Effector memory CD4-positive, alpha-beta T cell (primary cell): ENCODE measurements around the gene GPD2.
"Not testable (repeated sequence)": the region's sequence is repeated elsewhere in the genome, so short reads cannot be mapped to it uniquely, and the experiment has no call there.

Experiments used
- DNase-seq, 3 donors: peaks; one replicate each; pipeline ENCODE4 v3.0.0-alpha.2; 2020
- H3K27ac ChIP-seq: 2 replicates; pipeline ENCODE4 v1.7.0; 2013; ENCODE audit warnings: mild to moderate bottlenecking, low read length, moderate library complexity; ENCODE audit not compliant: insufficient read depth, poor library complexity, severe bottlenecking
- H3K27me3 ChIP-seq: replicated peaks from 2 replicates; pipeline ENCODE4 v1.7.0; 2013; ENCODE audit warnings: mild to moderate bottlenecking, low read length; ENCODE audit not compliant: insufficient read depth, control insufficient read depth, poor library complexity, severe bottlenecking
- H3K36me3 ChIP-seq: 2 replicates; pipeline ENCODE4 v1.7.0; 2013; ENCODE audit warnings: mild to moderate bottlenecking, low read length, moderate library complexity; ENCODE audit not compliant: control insufficient read depth, insufficient read depth
- H3K4me1 ChIP-seq: 2 replicates; pipeline ENCODE4 v1.7.0; 2013; ENCODE audit warnings: low read length, mild to moderate bottlenecking; ENCODE audit not compliant: control insufficient read depth, insufficient read depth, poor library complexity, severe bottlenecking
- H3K4me3 ChIP-seq: 2 replicates; pipeline ENCODE4 v1.7.0; 2013; ENCODE audit warnings: low read length, low read depth, mild to moderate bottlenecking; ENCODE audit not compliant: insufficient read depth, poor library complexity, severe bottlenecking
- H3K9me3 ChIP-seq: 2 replicates; pipeline ENCODE4 v1.7.0; 2013; ENCODE audit warnings: mild to moderate bottlenecking, low read length, moderate library complexity; ENCODE audit not compliant: control insufficient read depth

The GPD2 gene

DNA sequence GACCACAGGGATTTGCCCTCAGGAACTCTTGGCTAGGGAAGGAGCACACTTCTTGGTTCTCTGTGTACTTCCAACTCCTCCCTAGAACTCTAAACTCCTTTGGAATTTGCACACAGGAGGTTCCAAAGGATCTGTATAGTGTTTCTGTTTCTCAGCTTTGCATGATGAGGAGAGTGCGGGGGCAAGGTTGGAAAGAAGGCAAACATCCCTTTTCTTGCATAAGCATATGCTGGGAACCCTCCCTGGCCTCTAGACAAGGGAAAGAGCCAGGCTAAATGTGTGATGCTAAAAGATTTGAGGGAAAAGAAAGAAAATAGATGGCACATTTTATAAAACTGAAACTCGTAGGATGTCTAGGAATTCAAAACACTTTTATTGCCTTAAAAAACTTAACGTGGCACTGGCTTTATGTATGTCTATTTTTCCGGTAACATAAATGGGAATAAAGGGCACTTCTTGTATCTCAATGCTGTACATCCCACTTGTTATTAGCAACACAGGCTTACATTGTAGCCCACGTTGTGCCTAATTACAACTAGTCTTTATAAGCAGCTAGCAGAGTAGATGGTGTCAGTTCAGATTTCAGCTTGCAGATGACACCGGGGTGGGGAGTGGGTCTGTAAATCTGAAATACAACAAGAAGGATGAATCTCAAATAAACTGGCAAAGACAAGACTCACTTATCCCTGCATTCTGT, 165.8 kb downstream of the GPD2 start:
- no peaks in the 10 kb centered on the region for H3K4me1 ChIP-seq
- DNase-seq = no peak

DNA sequence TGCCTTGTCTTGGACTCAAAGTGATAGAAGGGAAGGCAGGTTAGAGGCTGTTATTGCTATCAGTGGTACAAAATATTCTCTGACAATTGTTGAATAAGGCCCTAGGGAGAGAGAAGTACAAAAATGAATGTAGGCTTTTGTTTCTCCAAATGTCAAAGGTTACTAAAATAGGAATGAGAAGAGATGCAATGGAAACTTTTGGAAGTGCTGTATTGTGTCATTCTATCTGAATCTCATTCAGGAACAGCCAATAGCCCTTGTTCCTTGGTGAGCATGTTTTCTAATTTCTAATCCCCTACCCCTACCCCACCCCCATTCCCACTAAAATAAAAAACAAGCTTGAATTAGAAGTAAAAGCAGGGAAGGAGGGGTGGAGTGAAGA, 166.4 kb downstream of the GPD2 start:
- Histone ChIP-seq H3K4me1 (no peaks in the 10 kb centered on the region), H3K27ac (no peak overlapping the region), H3K4me3 (no peak overlapping the region), H3K27me3 (no peaks in the 10 kb centered on the region), H3K9me3 (no peaks in the 10 kb centered on the region), H3K36me3 (no peaks in the 10 kb centered on the region)
- no peak for DNase-seq

More for the DNA sequence above, 165.8 kb downstream of the GPD2 start:
- Histone ChIP-seq H3K36me3 (no peaks in the 10 kb centered on the region), H3K27ac (no peak overlapping the region), H3K27me3 (no peaks in the 10 kb centered on the region), H3K9me3 (no peaks in the 10 kb centered on the region), H3K4me3 (no peak overlapping the region)

DNA sequence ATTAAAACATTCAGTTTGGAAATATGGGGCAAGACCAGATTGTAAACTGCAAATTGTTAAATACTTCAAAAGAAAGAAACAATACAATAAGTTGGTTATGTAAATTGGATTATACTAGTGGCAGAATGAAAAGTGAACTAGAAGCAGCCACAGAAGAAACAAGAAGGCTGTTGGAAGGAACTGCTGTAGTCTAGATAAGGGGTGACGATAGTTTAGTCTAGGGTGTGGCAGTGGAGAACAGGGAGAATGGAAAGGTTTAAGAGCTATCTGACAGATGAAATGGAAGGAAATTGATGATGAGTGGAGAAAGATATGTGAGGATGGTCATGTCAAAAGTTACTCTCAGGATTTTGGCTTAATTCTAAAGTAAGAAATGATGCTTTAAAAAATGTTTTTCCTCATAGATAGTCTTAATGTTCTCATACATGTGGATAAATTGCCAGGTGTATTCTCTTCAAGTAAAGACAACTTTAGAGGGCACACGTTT, 179.7 kb downstream of the GPD2 start:
- no peaks in the 10 kb centered on the region for H3K36me3 ChIP-seq
- no peak overlapping the region for H3K4me3 ChIP-seq
- H3K4me1 ChIP-seq = no peaks in the 10 kb centered on the region
- H3K27ac ChIP-seq = no peak overlapping the region
- no peaks in the 10 kb centered on the region for H3K9me3 ChIP-seq
- DNase-seq = no peak
- no peaks in the 10 kb centered on the region for H3K27me3 ChIP-seq

DNA sequence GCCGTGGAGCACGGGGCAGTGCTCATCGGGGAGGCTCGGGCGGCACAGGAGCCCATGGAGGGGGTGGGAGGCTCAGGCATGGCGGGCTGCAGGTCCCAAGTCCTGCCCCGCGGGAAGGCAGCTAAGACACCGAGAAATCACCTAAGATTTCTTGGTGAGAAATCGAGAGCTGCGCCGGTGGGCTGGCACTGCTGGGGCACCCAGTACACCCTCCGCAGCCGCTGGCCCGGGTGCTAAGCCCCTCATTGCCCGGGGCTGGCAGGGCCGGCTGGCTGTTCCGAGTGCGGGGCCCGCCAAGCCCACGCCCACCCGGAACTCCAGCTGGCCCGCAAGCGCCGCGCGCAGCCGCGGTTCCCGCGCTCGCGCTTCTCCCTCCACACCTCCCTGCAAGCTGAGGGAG, 181.9 kb downstream of the GPD2 start:
- not testable (repeated sequence) for H3K4me1 ChIP-seq, DNase-seq, H3K27me3 ChIP-seq, H3K4me3 ChIP-seq, H3K36me3 ChIP-seq, H3K9me3 ChIP-seq, H3K27ac ChIP-seq

DNA sequence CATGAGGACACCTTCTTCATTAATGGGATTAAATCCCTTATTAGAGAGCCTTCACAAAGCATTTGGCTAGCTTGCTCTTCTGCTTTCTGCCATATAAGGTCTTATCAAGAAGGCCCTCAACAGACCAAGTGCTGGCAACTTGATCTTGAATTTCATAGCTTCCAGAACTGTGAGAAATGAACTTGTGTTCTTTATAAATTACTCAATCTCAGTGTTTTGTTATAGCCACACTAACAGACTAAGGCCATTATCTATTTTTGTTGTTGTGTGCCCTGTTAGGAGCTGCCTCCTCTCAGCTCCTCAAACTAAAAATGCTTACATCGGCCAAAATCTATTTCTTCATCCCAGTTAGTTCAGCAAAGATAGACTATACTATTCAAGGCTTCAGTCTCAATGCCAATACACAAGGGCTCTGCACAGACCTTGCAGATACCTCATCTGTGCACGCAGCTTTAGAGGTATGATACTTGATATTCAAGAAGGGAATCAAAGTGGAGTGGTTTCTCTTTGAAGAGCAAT, 182.9 kb downstream of the GPD2 start:
- DNase-seq = no peak
- Histone ChIP-seq H3K36me3 (no peaks in the 10 kb centered on the region), H3K4me1 (no peaks in the 10 kb centered on the region), H3K27ac (no peak overlapping the region), H3K4me3 (no peak overlapping the region), H3K27me3 (peaks cover 4% of the 10 kb centered on the region), H3K9me3 (no peaks in the 10 kb centered on the region)

DNA sequence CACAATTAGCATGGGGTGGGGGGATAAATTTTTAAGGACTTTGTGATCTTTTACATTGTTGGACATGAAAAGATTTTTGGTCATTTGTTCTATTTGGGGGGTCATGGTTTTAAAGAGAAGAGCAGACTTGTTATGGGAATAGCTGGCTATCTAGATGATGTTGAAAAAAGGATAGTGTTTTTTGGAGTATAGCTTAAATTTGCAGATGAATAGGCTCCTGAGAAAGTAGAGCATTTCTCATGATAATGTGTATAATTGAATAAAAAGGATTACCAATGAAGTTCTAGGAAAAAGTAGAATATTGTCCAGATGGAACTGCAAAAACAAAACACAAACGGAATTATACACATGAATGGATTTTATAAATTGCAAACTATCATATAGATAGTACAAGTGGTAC, 186.3 kb downstream of the GPD2 start:
- Histone ChIP-seq H3K9me3 (no peaks in the 10 kb centered on the region), H3K27ac (no peak overlapping the region), H3K27me3 (peaks cover 7% of the 10 kb centered on the region), H3K4me1 (no peaks in the 10 kb centered on the region), H3K4me3 (no peak overlapping the region), H3K36me3 (no peaks in the 10 kb centered on the region)
- DNase-seq = no peak

DNA sequence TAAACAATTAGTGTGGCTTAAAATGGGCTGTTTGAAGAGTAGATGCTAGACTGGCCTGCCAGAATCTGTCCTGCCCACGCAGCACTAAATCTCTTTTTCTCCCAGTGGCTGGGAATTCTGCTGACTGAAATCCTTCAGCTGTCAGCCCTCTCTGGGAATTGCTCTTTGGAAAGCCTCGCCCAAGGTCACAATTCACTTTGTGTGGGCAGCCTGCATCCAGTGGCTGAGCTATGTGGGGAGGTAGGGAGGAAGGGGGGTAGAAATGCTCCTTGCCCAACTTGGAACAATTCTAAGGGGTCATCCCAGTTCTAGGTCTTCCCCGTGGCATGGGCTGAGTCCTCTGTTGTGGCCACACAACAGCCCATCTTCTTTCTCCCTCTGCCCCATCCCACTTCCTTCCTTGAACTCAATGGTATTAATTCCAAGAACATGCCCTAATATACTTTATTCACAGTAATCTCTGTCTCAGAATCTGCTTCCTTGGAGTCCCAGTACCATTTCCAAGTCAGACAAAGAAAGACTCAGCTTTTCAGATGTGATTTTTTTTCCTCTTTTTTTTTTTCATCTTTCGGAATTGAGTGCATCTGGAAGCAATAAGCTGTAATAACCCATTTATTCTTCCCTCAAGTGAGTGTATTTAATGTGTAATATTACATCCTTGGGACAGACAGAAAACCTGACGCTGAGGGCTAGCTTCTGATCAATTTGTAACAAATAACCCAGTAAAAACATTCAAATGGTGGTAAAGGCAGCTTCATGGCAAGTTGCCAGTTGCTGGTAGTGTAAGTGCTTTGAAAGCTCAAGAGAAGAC, 189.4 kb downstream of the GPD2 start:
- H3K27ac ChIP-seq = no peak overlapping the region
- H3K4me3 ChIP-seq = no peak overlapping the region
- no peaks in the 10 kb centered on the region for H3K4me1 ChIP-seq
- no peak for DNase-seq
- no peaks in the 10 kb centered on the region for H3K9me3 ChIP-seq
- peaks cover 7% of the 10 kb centered on the region for H3K27me3 ChIP-seq
- H3K36me3 ChIP-seq = no peaks in the 10 kb centered on the region

DNA sequence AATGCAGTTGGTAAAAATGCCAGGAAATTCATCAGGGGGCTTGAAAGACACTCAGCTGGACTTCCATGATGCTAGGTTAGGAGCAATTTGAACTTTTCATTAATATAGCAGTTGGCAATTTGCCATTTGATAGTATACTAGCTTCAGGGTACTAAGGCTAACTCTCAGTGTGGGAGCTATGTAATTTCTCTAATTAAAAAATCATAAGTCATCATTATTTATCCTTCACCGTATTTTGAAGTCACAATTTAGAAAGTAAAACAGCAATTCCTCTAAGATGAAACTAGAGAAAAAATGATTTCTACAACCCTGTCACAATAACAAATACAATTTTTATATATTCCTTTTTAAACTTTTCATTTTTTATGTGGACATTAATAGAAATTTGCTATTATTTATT, 190.8 kb downstream of the GPD2 start:
- no peak overlapping the region for H3K27ac ChIP-seq
- no peaks in the 10 kb centered on the region for H3K36me3 ChIP-seq
- H3K27me3 ChIP-seq = peaks cover 3% of the 10 kb centered on the region
- no peaks in the 10 kb centered on the region for H3K4me1 ChIP-seq
- no peaks in the 10 kb centered on the region for H3K9me3 ChIP-seq
- no peak for DNase-seq
- no peak overlapping the region for H3K4me3 ChIP-seq

DNA sequence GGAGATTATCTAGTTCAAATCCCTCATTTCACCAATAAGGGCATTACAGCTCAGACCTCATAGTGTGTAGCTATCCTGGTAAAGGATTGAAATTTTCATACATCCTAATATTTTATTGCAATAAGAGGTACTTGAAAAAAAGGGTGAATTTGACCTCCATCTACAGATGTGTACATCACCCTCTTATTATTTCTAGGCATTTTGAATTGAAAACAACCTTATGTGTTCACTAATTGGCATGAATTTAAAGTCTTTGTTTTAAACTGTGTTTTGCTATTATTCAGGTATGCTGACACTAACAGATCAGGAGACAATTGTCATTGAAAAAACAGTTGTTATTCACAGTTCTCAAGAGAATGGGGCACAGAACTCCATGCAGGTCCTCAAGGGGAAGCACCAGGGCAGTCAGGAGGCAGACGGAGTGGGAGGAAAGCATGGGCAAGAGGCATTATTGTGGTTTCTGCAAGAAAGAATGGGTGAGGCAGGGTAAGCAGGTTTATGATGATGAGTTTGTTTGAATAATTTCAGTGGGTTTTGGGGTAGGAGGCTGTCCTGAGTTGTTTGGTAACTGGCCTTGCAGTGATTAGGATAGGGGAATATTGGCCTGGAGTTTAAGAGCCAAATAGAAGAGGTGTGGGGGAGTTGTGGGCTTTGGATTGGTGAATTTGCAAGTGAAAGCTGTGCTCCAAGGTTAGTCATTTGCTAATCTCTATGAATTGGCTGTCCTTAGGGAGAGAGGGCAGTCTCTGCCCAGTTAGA, 194.6 kb downstream of the GPD2 start:
- H3K36me3 ChIP-seq = no peaks in the 10 kb centered on the region
- H3K4me1 ChIP-seq = no peaks in the 10 kb centered on the region
- DNase-seq = no peak
- H3K4me3 ChIP-seq = no peak overlapping the region
- H3K9me3 ChIP-seq = no peaks in the 10 kb centered on the region
- H3K27ac ChIP-seq = no peak overlapping the region
- H3K27me3 ChIP-seq = no peaks in the 10 kb centered on the region
